Small intestine (tissue), 7 donors: ENCODE data around the gene SYTL1. TPM values are rescaled to one million over a fixed set of nuclear protein-coding genes. Genes with fewer than 3 reads are reported as not detected.

Experiments
- DNase-seq, 2 donors: peaks; one replicate each; pipeline versions ENCODE4 v3.0.0 to v3.0.0-alpha.2; 2013
- FAIRE-seq: peaks from 2 replicates; lab custom pipeline; 2012; peaks lifted over from hg19 to GRCh38; lab: Jason Lieb, UNC
- H3K27ac ChIP-seq, 3 donors: one replicate each; pipeline ENCODE4 v1.5.1; 2013; ENCODE audit warnings: low read length in 2 of 3, mild to moderate bottlenecking in 2 of 3, control low read depth in 1 of 3, inconsistent platforms in 1 of 3, low read depth in 1 of 3, moderate library complexity in 1 of 3
- H3K27me3 ChIP-seq, 3 donors: one replicate each; pipeline ENCODE4 v1.6.1; 2013; ENCODE audit warnings: low read length in 3 of 3, inconsistent platforms in 1 of 3; ENCODE audit not compliant: control insufficient read depth in 3 of 3, insufficient read depth in 3 of 3
- H3K36me3 ChIP-seq, 3 donors: one replicate each; pipeline ENCODE4 v1.6.1; 2013; ENCODE audit warnings: low read length in 3 of 3, inconsistent platforms in 1 of 3, low read depth in 1 of 3, mild to moderate bottlenecking in 1 of 3, moderate library complexity in 1 of 3; ENCODE audit not compliant: control insufficient read depth in 3 of 3, insufficient read depth in 2 of 3
- H3K4me1 ChIP-seq, 3 donors: one replicate each; pipeline ENCODE4 v1.6.1; 2013; ENCODE audit warnings: low read length in 2 of 3, inconsistent platforms in 1 of 3, low read depth in 1 of 3, mild to moderate bottlenecking in 1 of 3, moderate library complexity in 1 of 3; ENCODE audit not compliant: control insufficient read depth in 3 of 3, insufficient read depth in 2 of 3
- H3K4me3 ChIP-seq, 3 donors: one replicate each; pipeline ENCODE4 v1.5.1; 2013; ENCODE audit warnings: low read length in 3 of 3, control low read depth in 1 of 3, inconsistent platforms in 1 of 3, low read depth in 1 of 3, mild to moderate bottlenecking in 1 of 3, moderate library complexity in 1 of 3
- H3K9me3 ChIP-seq, 2 donors: one replicate each; pipeline ENCODE4 v1.6.1; 2013; ENCODE audit warnings: low read depth in 1 of 2, low read length in 1 of 2; ENCODE audit not compliant: control insufficient read depth in 2 of 2, insufficient read depth in 1 of 2
- WGBS, 3 donors: extraction: QIAGEN DNeasy Blood & Tissue Kit; methylation state at CpG; one replicate each; pipeline ENCODE4 v1.1.7; 2013; 5-methylcytosine and 5-hydroxymethylcytosine counted together
- polyA plus RNA-seq, 4 donors: library from polyadenylated mRNA; stranded (reverse) in 3 of 4; unstranded in 1 of 4; fragments of 200-250 nt in 3 of 4; fragments of 120-200 nt in 1 of 4; gene quantifications; one replicate each; pipeline versions ENCODE4 v1.2.1 to v1.2.3, GENCODE V29; 2013
- donor health status: healthy with polysubstance abuse.
- donor health status: control.
- donor health status: control.
- donor health status: Bipolar disorder and iron deficiency.
- donor health status: healthy.

SYTL1 gene
- polyA plus RNA-seq, 4 donors = 2.5 to 24.1 (median 7.3) TPM

GRCh38 chr1:27360159-27361043 lies 18.6 kb downstream of the SYTL1 start:
- H3K4me1 ChIP-seq = peaks cover 0 to 30% (median 4%) of the 10 kb centered on the region in 3 donors
- DNase-seq = peak in 1 of 2 donors; percentile 59
- peaks cover 0 to 20% (median 4%) of the 10 kb centered on the region in 3 donors for H3K36me3 ChIP-seq
- H3K27ac ChIP-seq = no peak overlapping the region
- H3K27me3 ChIP-seq = peaks cover 0 to 35% (median 0%) of the 10 kb centered on the region in 3 donors
- 21 to 32% (median 24%) methylated on average over 50 to 71 of the region's 71 CpGs for WGBS, 3 donors
- H3K9me3 ChIP-seq = no peaks in the 10 kb centered on the region
- no peak for FAIRE-seq
- peak overlapping the region in 2 of 3 donors; percentile 24 to 33 for H3K4me3 ChIP-seq

- Histone ChIP-seq H3K27me3 (peaks cover 0 to 35% (median 0%) of the 10 kb centered on the region in 3 donors), H3K4me3 (no peak overlapping the region), H3K9me3 (no peaks in the 10 kb centered on the region), H3K4me1 (peaks cover 0 to 33% (median 4%) of the 10 kb centered on the region in 3 donors), H3K36me3 (peaks cover 0 to 16% (median 4%) of the 10 kb centered on the region in 3 donors), H3K27ac (no peak overlapping the region)
- no peak for DNase-seq
- no peak for FAIRE-seq
- 83 to 85% (median 84%) methylated on average over 21 of the region's 21 CpGs for WGBS, 3 donors
These were observed 19.2 kb downstream of the SYTL1 start for GRCh38 chr1:27361044-27361402.

- Histone ChIP-seq H3K27me3 (peaks cover 0 to 35% (median 0%) of the 10 kb centered on the region in 3 donors), H3K36me3 (peaks cover 0 to 16% (median 3%) of the 10 kb centered on the region in 3 donors), H3K4me1 (peaks cover 0 to 31% (median 4%) of the 10 kb centered on the region in 3 donors), H3K27ac (no peak overlapping the region), H3K4me3 (no peak overlapping the region), H3K9me3 (no peaks in the 10 kb centered on the region)
- FAIRE-seq (no peak), DNase-seq (no peak)
- 89 to 94% (median 90%) methylated on average over 8 of the region's 8 CpGs for WGBS, 3 donors
These were observed 19.7 kb downstream of the SYTL1 start for GRCh38 chr1:27361553-27361952.

- FAIRE-seq (no peak), DNase-seq (no peak)
- no peak overlapping the region for H3K27ac ChIP-seq
- H3K27me3 ChIP-seq = peaks cover 0 to 20% (median 0%) of the 10 kb centered on the region in 3 donors
- 88 to 89% (median 89%) methylated on average over 26 of the region's 26 CpGs for WGBS, 3 donors
- H3K36me3 ChIP-seq = peaks cover 0 to 16% (median 0%) of the 10 kb centered on the region in 3 donors
- H3K9me3 ChIP-seq = no peaks in the 10 kb centered on the region
- H3K4me1 ChIP-seq = peaks cover 0 to 26% (median 4%) of the 10 kb centered on the region in 3 donors
- no peak overlapping the region for H3K4me3 ChIP-seq
These were observed 22.2 kb downstream of the SYTL1 start for GRCh38 chr1:27363766-27364695.

- H3K9me3 ChIP-seq = no peaks in the 10 kb centered on the region
- H3K4me3 ChIP-seq = peak overlapping the region in 1 of 3 donors; percentile 53
- peaks cover 0 to 16% (median 0%) of the 10 kb centered on the region in 3 donors for H3K36me3 ChIP-seq
- WGBS, 3 donors = 75 to 77% (median 75%) methylated on average over 11 of the region's 11 CpGs
- H3K27ac ChIP-seq = peak overlapping the region in 2 of 3 donors; percentile 84 to 90
- DNase-seq (no peak), FAIRE-seq (no peak)
- H3K27me3 ChIP-seq = peaks cover 0 to 12% (median 0%) of the 10 kb centered on the region in 3 donors
- peaks cover 0 to 22% (median 4%) of the 10 kb centered on the region in 3 donors for H3K4me1 ChIP-seq
These were observed 23.0 kb downstream of the SYTL1 start for GRCh38 chr1:27364696-27365371.

- H3K27ac ChIP-seq = peak overlapping the region in 2 of 3 donors; percentile 89 to 90
- no peak for FAIRE-seq
- H3K4me1 ChIP-seq = peaks cover 0 to 18% (median 4%) of the 10 kb centered on the region in 3 donors
- peaks cover 0 to 16% (median 0%) of the 10 kb centered on the region in 3 donors for H3K36me3 ChIP-seq
- no peaks in the 10 kb centered on the region for H3K9me3 ChIP-seq
- DNase-seq = peak; percentile 82 to 89
- H3K27me3 ChIP-seq = peaks cover 0 to 8% (median 0%) of the 10 kb centered on the region in 3 donors
- H3K4me3 ChIP-seq = peak overlapping the region; percentile 53 to 67 (median 55)
- WGBS, 3 donors = 2 to 4% (median 3%) methylated on average over 40 of the region's 40 CpGs
These were observed 23.7 kb downstream of the SYTL1 start for GRCh38 chr1:27365372-27366112.

- H3K4me1 ChIP-seq = peaks cover 0 to 18% (median 4%) of the 10 kb centered on the region in 3 donors
These were observed 24.2 kb downstream of the SYTL1 start for GRCh38 chr1:27366113-27366410.

More at GRCh38 chr1:27366113-27366410, 24.2 kb downstream of the SYTL1 start:
- Histone ChIP-seq H3K9me3 (no peaks in the 10 kb centered on the region), H3K27me3 (peaks cover 0 to 2% (median 0%) of the 10 kb centered on the region in 3 donors), H3K4me3 (peak overlapping the region; percentile 53 to 67 (median 55)), H3K36me3 (peaks cover 0 to 16% (median 0%) of the 10 kb centered on the region in 3 donors), H3K27ac (peak overlapping the region in 2 of 3 donors; percentile 89 to 90)
- DNase-seq = peak; percentile 53 to 84
- no peak for FAIRE-seq
- 0 to 1% (median 0%) methylated on average over 21 to 30 of the region's 30 CpGs for WGBS, 3 donors
